ENCODE data around the gene SUN5.

SUN5 gene

GRCh38 chr20:33005132-33005566 lies 916 bp upstream of the SUN5 start:
- H3K4me3 ChIP-seq (ENCODE audit: low read depth in 1 of 2, low read length in 1 of 2), result no peak overlapping the region
- peak; percentile 11 for TF ChIP-seq CTCF (IDR thresholded peaks at IDR 0.05)
- H3K36me3 ChIP-seq, result no peaks in the 10 kb centered on the region
- H3K27me3 ChIP-seq, result no peaks in the 10 kb centered on the region
- H3K27ac ChIP-seq, result no peak overlapping the region
- H3K9me3 ChIP-seq, result no peaks in the 10 kb centered on the region
- no peaks in the 10 kb centered on the region for H3K4me1 ChIP-seq (ENCODE audit: control insufficient read depth in 1 of 2, insufficient read depth in 1 of 2, low read depth in 1 of 2, low read length in 1 of 2)

- no peaks in the 10 kb centered on the region for H3K9me3 ChIP-seq
- H3K27me3 ChIP-seq, result no peaks in the 10 kb centered on the region
- no peak overlapping the region for H3K27ac ChIP-seq
- no peak for TF ChIP-seq CTCF (IDR thresholded peaks at IDR 0.05)
- no peak overlapping the region for H3K4me3 ChIP-seq (ENCODE audit: low read depth in 1 of 2, low read length in 1 of 2)
- no peaks in the 10 kb centered on the region for H3K36me3 ChIP-seq
- no peaks in the 10 kb centered on the region for H3K4me1 ChIP-seq (ENCODE audit: control insufficient read depth in 1 of 2, insufficient read depth in 1 of 2, low read depth in 1 of 2, low read length in 1 of 2)
Measured at GRCh38 chr20:33002087-33002808, 2.0 kb downstream of the SUN5 start.

- Histone ChIP-seq H3K9me3 (no peaks in the 10 kb centered on the region), H3K27me3 (no peaks in the 10 kb centered on the region), H3K36me3 (no peaks in the 10 kb centered on the region), H3K4me1 (ENCODE audit: control insufficient read depth in 1 of 2, insufficient read depth in 1 of 2, low read depth in 1 of 2, low read length in 1 of 2) (no peaks in the 10 kb centered on the region), H3K4me3 (ENCODE audit: low read depth in 1 of 2, low read length in 1 of 2) (no peak overlapping the region), H3K27ac (no peak overlapping the region)
- TF ChIP-seq CTCF (IDR thresholded peaks at IDR 0.05), result no peak
Measured at GRCh38 chr20:33000802-33001466, 3.3 kb downstream of the SUN5 start.

GRCh38 chr20:32999603-33000250 lies 4.5 kb downstream of the SUN5 start:
- H3K36me3 ChIP-seq, result no peaks in the 10 kb centered on the region
- H3K27me3 ChIP-seq, result no peaks in the 10 kb centered on the region
- H3K27ac ChIP-seq, result no peak overlapping the region
- no peaks in the 10 kb centered on the region for H3K4me1 ChIP-seq (ENCODE audit: control insufficient read depth in 1 of 2, insufficient read depth in 1 of 2, low read depth in 1 of 2, low read length in 1 of 2)
- no peaks in the 10 kb centered on the region for H3K9me3 ChIP-seq
- no peak overlapping the region for H3K4me3 ChIP-seq (ENCODE audit: low read depth in 1 of 2, low read length in 1 of 2)
- TF ChIP-seq CTCF (IDR thresholded peaks at IDR 0.05), result no peak

- H3K27ac ChIP-seq, result no peak overlapping the region
- TF ChIP-seq CTCF (IDR thresholded peaks at IDR 0.05), result no peak
- H3K4me3 ChIP-seq (ENCODE audit: low read depth in 1 of 2, low read length in 1 of 2), result no peak overlapping the region
- no peaks in the 10 kb centered on the region for H3K9me3 ChIP-seq
- no peaks in the 10 kb centered on the region for H3K4me1 ChIP-seq (ENCODE audit: control insufficient read depth in 1 of 2, insufficient read depth in 1 of 2, low read depth in 1 of 2, low read length in 1 of 2)
- no peaks in the 10 kb centered on the region for H3K36me3 ChIP-seq
- H3K27me3 ChIP-seq, result no peaks in the 10 kb centered on the region
Measured at GRCh38 chr20:32997431-32997830, 6.8 kb downstream of the SUN5 start.

Data from neutrophil (primary cell).